ENCODE data around the gene SYCE3. TPM values are rescaled to one million over a fixed set of nuclear protein-coding genes. Genes with fewer than 3 reads are reported as not detected.
"Not testable (repeated sequence)": the region's sequence is repeated elsewhere in the genome, so short reads cannot be mapped to it uniquely, and the experiment has no call there.

The SYCE3 gene
- total and polyA plus RNA-seq, 7 donors = not detected

- Histone ChIP-seq H3K27ac (peak overlapping the region in 2 of 4 donors; percentile 15 to 56), H3K27me3 (peaks cover 6 to 59% (median 34%) of the 10 kb centered on the region in 3 donors), H3K4me1 (peaks cover 0 to 26% (median 8%) of the 10 kb centered on the region in 4 donors)
- not testable (repeated sequence) for H3K4me3 ChIP-seq, H3K36me3 ChIP-seq, DNase-seq, H3K9me3 ChIP-seq
- peak in 1 of 4 donors; percentile 10 for TF ChIP-seq POLR2AphosphoS5 (IDR thresholded peaks at IDR 0.05)
- 64% methylated on average over 5 of the region's 5 CpGs for WGBS, 2 donors
- intact Hi-C loops (cut with DNase I) = loop anchor here (5.0 kb wide), 1 partner anchor 81 kb away; no protein-coding TSS in a partner anchor
These were observed 21.1 kb downstream of the SYCE3 start for GRCh38 chr22:50541667-50542026.

- Histone ChIP-seq H3K4me3 (no peak overlapping the region), H3K27me3 (peaks cover 0 to 59% (median 24%) of the 10 kb centered on the region in 3 donors), H3K27ac (peak overlapping the region in 3 of 4 donors; percentile 65 to 75 (median 71)), H3K9me3 (no peaks in the 10 kb centered on the region), H3K4me1 (peaks cover 0 to 26% (median 8%) of the 10 kb centered on the region in 4 donors), H3K36me3 (no peaks in the 10 kb centered on the region)
- no peak for DNase-seq
- TF ChIP-seq CTCF (IDR thresholded peaks at IDR 0.05) (no peak), POLR2A (IDR thresholded peaks at IDR 0.05) (no peak), EP300 (IDR thresholded peaks at IDR 0.05) (no peak), POLR2AphosphoS5 (IDR thresholded peaks at IDR 0.05) (no peak)
- intact Hi-C loops (cut with DNase I) = loop anchor here (5.0 kb wide), 1 partner anchor 82 kb away; no protein-coding TSS in a partner anchor
- WGBS, 2 donors = 74 to 79% methylated on average over 10 of the region's 10 CpGs
These were observed 22.3 kb downstream of the SYCE3 start for GRCh38 chr22:50540381-50540780.

- Histone ChIP-seq H3K27me3 (peaks cover 2 to 64% (median 27%) of the 10 kb centered on the region in 3 donors), H3K36me3 (no peaks in the 10 kb centered on the region), H3K9me3 (no peaks in the 10 kb centered on the region), H3K27ac (peak overlapping the region in 3 of 4 donors; percentile 65 to 75 (median 71)), H3K4me1 (peaks cover 0 to 10% (median 0%) of the 10 kb centered on the region in 4 donors), H3K4me3 (no peak overlapping the region)
- TF ChIP-seq CTCF (IDR thresholded peaks at IDR 0.05) = no peak
- TF ChIP-seq POLR2A (IDR thresholded peaks at IDR 0.05) = no peak
- no peak for TF ChIP-seq POLR2AphosphoS5 (IDR thresholded peaks at IDR 0.05)
- no peak for TF ChIP-seq EP300 (IDR thresholded peaks at IDR 0.05)
- intact Hi-C loops (cut with DNase I) = no loop called here
- no peak for DNase-seq
- 90 to 95% methylated on average over 13 of the region's 13 CpGs for WGBS, 2 donors
These were observed 25.0 kb downstream of the SYCE3 start for GRCh38 chr22:50537765-50538164.

- intact Hi-C loops (cut with DNase I) = no loop called here
- H3K4me3 ChIP-seq = no peak overlapping the region
- WGBS, 2 donors = 85 to 87% methylated on average over 3 of the region's 3 CpGs
- H3K9me3 ChIP-seq = no peaks in the 10 kb centered on the region
- no peak overlapping the region for H3K27ac ChIP-seq
- peaks cover 17 to 80% (median 40%) of the 10 kb centered on the region in 3 donors for H3K27me3 ChIP-seq
- no peaks in the 10 kb centered on the region for H3K36me3 ChIP-seq
- H3K4me1 ChIP-seq = peaks cover 0 to 25% (median 13%) of the 10 kb centered on the region in 4 donors
- DNase-seq = no peak
- TF ChIP-seq POLR2AphosphoS5 (IDR thresholded peaks at IDR 0.05) (no peak), CTCF (IDR thresholded peaks at IDR 0.05) (no peak), EP300 (IDR thresholded peaks at IDR 0.05) (no peak), POLR2A (IDR thresholded peaks at IDR 0.05) (no peak)
These were observed 26.5 kb downstream of the SYCE3 start for GRCh38 chr22:50536226-50536625.

- Histone ChIP-seq H3K36me3 (no peaks in the 10 kb centered on the region), H3K27ac (peak overlapping the region in 1 of 4 donors; percentile 37), H3K9me3 (no peaks in the 10 kb centered on the region), H3K4me3 (no peak overlapping the region), H3K4me1 (peaks cover 0 to 36% (median 24%) of the 10 kb centered on the region in 4 donors), H3K27me3 (peaks cover 27 to 91% (median 52%) of the 10 kb centered on the region in 3 donors)
- intact Hi-C loops (cut with DNase I) = no loop called here
- DNase-seq = no peak
- no peak for TF ChIP-seq POLR2A (IDR thresholded peaks at IDR 0.05)
- TF ChIP-seq CTCF (IDR thresholded peaks at IDR 0.05) = no peak
- no peak for TF ChIP-seq EP300 (IDR thresholded peaks at IDR 0.05)
- no peak for TF ChIP-seq POLR2AphosphoS5 (IDR thresholded peaks at IDR 0.05)
- 85 to 92% methylated on average over 7 to 8 of the region's 8 CpGs for WGBS, 2 donors
These were observed 27.6 kb downstream of the SYCE3 start for GRCh38 chr22:50535113-50535512.
